CD14-positive monocyte (primary cell): Measurements from ENCODE around the gene ATF6. TPM values are rescaled to one million over a fixed set of nuclear protein-coding genes. Genes with fewer than 3 reads are reported as not detected.

ENCODE experiments used
- DNase-seq, 3 donors: peaks; one replicate each; pipeline ENCODE4 v3.0.0-alpha.2; 2011 to 2022
- H2AFZ ChIP-seq: 2 replicates; pipeline ENCODE4 v1.6.0; 2012; ENCODE audit warnings: mild to moderate bottlenecking, low read depth, low read length, inconsistent platforms; ENCODE audit not compliant: insufficient read depth, poor library complexity, severe bottlenecking
- H3K27ac ChIP-seq, 2 donors: 1 replicate in 1 of 2; 2 replicates in 1 of 2; pipeline ENCODE4 v1.5.1; 2012 to 2013; ENCODE audit warnings: low read length in 2 of 2, control low read depth in 1 of 2, inconsistent platforms in 1 of 2, low read depth in 1 of 2, mild to moderate bottlenecking in 1 of 2
- H3K27me3 ChIP-seq, 2 donors: one replicate each; pipeline versions ENCODE4 v1.6.0 to v1.6.1; 2011 to 2013; ENCODE audit warnings: low read length in 2 of 2; ENCODE audit not compliant: control insufficient read depth in 2 of 2, insufficient read depth in 2 of 2
- H3K36me3 ChIP-seq, 2 donors: replicated peaks in 1 of 2; 1 replicate in 1 of 2; 2 replicates in 1 of 2; pipeline versions ENCODE4 v1.5.1 to v1.6.1; 2012 to 2013; ENCODE audit warnings: low read length in 2 of 2, control low read depth in 1 of 2, inconsistent platforms in 1 of 2, mild to moderate bottlenecking in 1 of 2; ENCODE audit not compliant: insufficient read depth in 2 of 2, control insufficient read depth in 1 of 2
- H3K4me1 ChIP-seq, 2 donors: 1 replicate in 1 of 2; 2 replicates in 1 of 2; pipeline versions ENCODE4 v1.5.1 to v1.6.1; 2012 to 2013; ENCODE audit warnings: low read length in 2 of 2, control low read depth in 1 of 2, inconsistent platforms in 1 of 2, mild to moderate bottlenecking in 1 of 2, moderate library complexity in 1 of 2; ENCODE audit not compliant: insufficient read depth in 2 of 2, control insufficient read depth in 1 of 2
- H3K4me2 ChIP-seq: replicated peaks from 2 replicates; pipeline ENCODE3; 2012; ENCODE audit warnings: low read length, moderate library complexity, mild to moderate bottlenecking; ENCODE audit not compliant: poor library complexity, severe bottlenecking; ENCODE audit errors: extremely low read depth
- H3K4me3 ChIP-seq, 3 experiments: fragments of 200-600 bp in 1 of 3; sonication (generic) in 1 of 3; replicated peaks in 1 of 3; 1 replicate in 2 of 3; 2 replicates in 1 of 3; pipeline ENCODE4 v1.5.1; 2011 to 2013; ENCODE audit warnings: low read length in 3 of 3, mild to moderate bottlenecking in 3 of 3, control low read depth in 2 of 3, low read depth in 2 of 3, inconsistent platforms in 1 of 3, moderate library complexity in 1 of 3
- H3K79me2 ChIP-seq: 2 replicates; pipeline ENCODE4 v1.6.0; 2012; ENCODE audit warnings: mild to moderate bottlenecking, control low read depth, inconsistent platforms, low read length, moderate library complexity; ENCODE audit not compliant: insufficient read depth
- H3K9ac ChIP-seq: 2 replicates; pipeline ENCODE4 v1.6.0; 2017; ENCODE audit warnings: low read length, mild to moderate bottlenecking; ENCODE audit not compliant: insufficient read depth, poor library complexity, severe bottlenecking
- H3K9me3 ChIP-seq, 2 donors: replicated peaks in 1 of 2; 1 replicate in 1 of 2; 2 replicates in 1 of 2; pipeline versions ENCODE4 v1.5.1 to v1.6.1; 2012 to 2013; ENCODE audit warnings: low read length in 2 of 2, control low read depth in 1 of 2; ENCODE audit not compliant: control insufficient read depth in 1 of 2, insufficient read depth in 1 of 2
- H4K20me1 ChIP-seq: 2 replicates; pipeline ENCODE4 v1.6.0; 2012; ENCODE audit warnings: mild to moderate bottlenecking, low read length, control low read depth, moderate library complexity; ENCODE audit not compliant: insufficient read depth
- H3K27ac Mint-ChIP-seq, 7 donors: one replicate each; pipeline ENCODE4 v1.8.0; 2020; ENCODE audit warnings: mild to moderate bottlenecking in 7 of 7, mixed read lengths in 7 of 7, moderate library complexity in 6 of 7, inconsistent platforms in 2 of 7
- H3K27me3 Mint-ChIP-seq, 3 donors: one replicate each; pipeline ENCODE4 v1.8.0; 2021 to 2022; ENCODE audit warnings: low read depth in 3 of 3, mild to moderate bottlenecking in 3 of 3, mixed read lengths in 3 of 3, moderate library complexity in 3 of 3, inconsistent platforms in 1 of 3
- H3K36me3 Mint-ChIP-seq, 2 donors: one replicate each; pipeline ENCODE4 v1.8.0; 2020; ENCODE audit warnings: mixed read lengths in 2 of 2, inconsistent platforms in 1 of 2, mild to moderate bottlenecking in 1 of 2
- H3K4me1 Mint-ChIP-seq: one replicate; pipeline ENCODE4 v1.8.0; 2020; ENCODE audit warnings: mild to moderate bottlenecking, mixed read lengths
- H3K4me3 Mint-ChIP-seq, 2 donors: one replicate each; pipeline ENCODE4 v1.8.0; 2020; ENCODE audit warnings: mild to moderate bottlenecking in 2 of 2, mixed read lengths in 2 of 2, moderate library complexity in 1 of 2
- H3K9me3 Mint-ChIP-seq, 7 donors: one replicate each; pipeline ENCODE4 v1.8.0; 2020 to 2022; ENCODE audit warnings: mixed read lengths in 7 of 7, mild to moderate bottlenecking in 6 of 7, moderate library complexity in 6 of 7, inconsistent platforms in 2 of 7
- WGBS: methylation state at CpG from one replicate; pipeline ENCODE4 v1.1.5; 2013; ENCODE audit warnings: missing lambda C conversion rate; ENCODE audit not compliant: insufficient coverage; 5-methylcytosine and 5-hydroxymethylcytosine counted together
- intact Hi-C, 2 donors: fragments of 100-400 bp; cut with micrococcal nuclease; formaldehyde crosslinking; loops; one replicate each; pipeline versions ENCODE4 v1.15.0 to v1.15.1; 2023
- polyA plus RNA-seq, 3 donors: library from polyadenylated mRNA; depleted of rRNA in 1 of 3; unstranded in 2 of 3; stranded (reverse) in 1 of 3; fragments of 300-500 nt in 2 of 3; fragments of >200 nt in 1 of 3; fragmentation: Illumina TruSeq in 2 of 3; gene quantifications; 1 replicate in 2 of 3; 2 replicates in 1 of 3; pipeline ENCODE4 v1.2.3, GENCODE V29; 2012 to 2021
- TF ChIP-seq, protein P1 (sequence below): fragments of 200-600 bp; IDR thresholded peaks from one replicate; pipeline ENCODE4 v1.8.0; 2022; ENCODE audit warnings: antibody characterized with exemption, mild to moderate bottlenecking

The ATF6 gene
- polyA plus RNA-seq, 3 donors = 13.4 to 25.6 (median 22.2) TPM

GRCh38 chr1:161935264-161935663 lies 169.1 kb downstream of the ATF6 start:
- no peak overlapping the region for H3K4me3 Mint-ChIP-seq
- H3K9me3 Mint-ChIP-seq = no peaks in the 10 kb centered on the region
- Histone ChIP-seq H2AFZ (no peak overlapping the region), H3K27ac (no peak overlapping the region), H3K9ac (no peak overlapping the region), H3K27me3 (no peaks in the 10 kb centered on the region), H3K4me3 (no peak overlapping the region), H4K20me1 (peaks cover 7% of the 10 kb centered on the region), H3K36me3 (peaks cover 17 to 33% of the 10 kb centered on the region in 2 donors), H3K4me2 (no peak overlapping the region), H3K9me3 (no peaks in the 10 kb centered on the region), H3K4me1 (peaks cover 5 to 7% of the 10 kb centered on the region in 2 donors), H3K79me2 (no peaks in the 10 kb centered on the region)
- peaks cover 14% of the 10 kb centered on the region for H3K4me1 Mint-ChIP-seq
- no peaks in the 10 kb centered on the region for H3K27me3 Mint-ChIP-seq
- no CpG with 5 or more reads among the region's 1 CpG for WGBS
- no peak for DNase-seq
- H3K36me3 Mint-ChIP-seq = peaks cover 5 to 19% of the 10 kb centered on the region in 2 donors
- intact Hi-C loops = no loop called here
- TF ChIP-seq, protein P1, sequence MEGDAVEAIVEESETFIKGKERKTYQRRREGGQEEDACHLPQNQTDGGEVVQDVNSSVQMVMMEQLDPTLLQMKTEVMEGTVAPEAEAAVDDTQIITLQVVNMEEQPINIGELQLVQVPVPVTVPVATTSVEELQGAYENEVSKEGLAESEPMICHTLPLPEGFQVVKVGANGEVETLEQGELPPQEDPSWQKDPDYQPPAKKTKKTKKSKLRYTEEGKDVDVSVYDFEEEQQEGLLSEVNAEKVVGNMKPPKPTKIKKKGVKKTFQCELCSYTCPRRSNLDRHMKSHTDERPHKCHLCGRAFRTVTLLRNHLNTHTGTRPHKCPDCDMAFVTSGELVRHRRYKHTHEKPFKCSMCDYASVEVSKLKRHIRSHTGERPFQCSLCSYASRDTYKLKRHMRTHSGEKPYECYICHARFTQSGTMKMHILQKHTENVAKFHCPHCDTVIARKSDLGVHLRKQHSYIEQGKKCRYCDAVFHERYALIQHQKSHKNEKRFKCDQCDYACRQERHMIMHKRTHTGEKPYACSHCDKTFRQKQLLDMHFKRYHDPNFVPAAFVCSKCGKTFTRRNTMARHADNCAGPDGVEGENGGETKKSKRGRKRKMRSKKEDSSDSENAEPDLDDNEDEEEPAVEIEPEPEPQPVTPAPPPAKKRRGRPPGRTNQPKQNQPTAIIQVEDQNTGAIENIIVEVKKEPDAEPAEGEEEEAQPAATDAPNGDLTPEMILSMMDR = no peak
- H3K27ac Mint-ChIP-seq = no peak overlapping the region

DNA sequence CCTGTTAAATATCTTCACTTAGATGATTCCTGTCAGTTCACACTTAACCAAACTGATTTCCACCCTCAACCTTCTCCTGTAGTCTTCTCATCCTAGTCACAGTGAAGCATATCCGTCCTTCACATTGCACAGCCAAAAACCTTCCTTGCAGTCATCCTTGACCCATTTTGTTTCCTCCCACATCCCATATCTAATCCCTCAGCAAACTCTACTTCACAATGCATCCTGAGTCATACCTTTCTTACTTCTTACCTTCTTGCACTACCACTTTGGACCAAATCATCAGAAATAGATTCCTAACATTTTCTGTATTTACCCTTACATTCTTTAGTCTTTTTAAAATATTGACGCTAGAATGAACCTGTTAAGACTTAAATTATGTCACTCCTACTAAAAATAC lies 170.7 kb downstream of the ATF6 start:
- no peak for DNase-seq
- intact Hi-C loops = no loop called here
- H3K27ac Mint-ChIP-seq = no peak overlapping the region
- Histone ChIP-seq H2AFZ (no peak overlapping the region), H4K20me1 (peaks cover 7% of the 10 kb centered on the region), H3K4me3 (no peak overlapping the region), H3K9me3 (no peaks in the 10 kb centered on the region), H3K9ac (no peak overlapping the region), H3K36me3 (peaks cover 23 to 44% of the 10 kb centered on the region in 2 donors), H3K4me1 (peaks cover 5 to 7% of the 10 kb centered on the region in 2 donors), H3K27ac (no peak overlapping the region), H3K27me3 (no peaks in the 10 kb centered on the region), H3K4me2 (no peak overlapping the region), H3K79me2 (no peaks in the 10 kb centered on the region)
- WGBS = 100% methylated on average over 1 of the region's 2 CpGs
- H3K4me1 Mint-ChIP-seq = peaks cover 14% of the 10 kb centered on the region
- H3K36me3 Mint-ChIP-seq = peaks cover 7 to 24% of the 10 kb centered on the region in 2 donors
- H3K9me3 Mint-ChIP-seq = peaks cover 0 to 2% (median 0%) of the 10 kb centered on the region in 7 donors
- H3K27me3 Mint-ChIP-seq = no peaks in the 10 kb centered on the region
- H3K4me3 Mint-ChIP-seq = no peak overlapping the region
- TF ChIP-seq, protein P1 = no peak
